Astrocyte (in vitro differentiated cells and primary cell): ENCODE measurements around the gene PKD1. TPM values are rescaled to one million over a fixed set of nuclear protein-coding genes. Genes with fewer than 3 reads are reported as not detected.

Experiments used
- DNase-seq: peaks from one replicate; pipeline ENCODE4 v3.0.0-alpha.2; 2010; ENCODE audit warnings: low read depth
- FAIRE-seq: peaks from 2 replicates; lab custom pipeline; 2011; peaks lifted over from hg19 to GRCh38; lab: Jason Lieb, UNC
- H2AFZ ChIP-seq: 2 replicates; pipeline ENCODE4 v1.6.0; 2012; ENCODE audit warnings: low read depth, low read length, inconsistent platforms
- H3K27ac ChIP-seq: 2 replicates; pipeline ENCODE4 v1.5.1; 2011; ENCODE audit warnings: low read depth, low read length, inconsistent platforms
- H3K27me3 ChIP-seq: 2 replicates; pipeline ENCODE4 v1.6.0; 2011; ENCODE audit warnings: low read length, inconsistent platforms; ENCODE audit not compliant: insufficient read depth
- H3K36me3 ChIP-seq: 2 replicates; pipeline ENCODE4 v1.5.1; 2011; ENCODE audit warnings: low read length, inconsistent platforms; ENCODE audit not compliant: insufficient read depth
- H3K4me1 ChIP-seq: 2 replicates; pipeline ENCODE4 v1.5.1; 2011; ENCODE audit warnings: low read length, inconsistent platforms; ENCODE audit not compliant: insufficient read depth
- H3K4me2 ChIP-seq: 2 replicates; pipeline ENCODE4 v1.6.0; 2012; ENCODE audit warnings: low read length, inconsistent platforms
- H3K4me3 ChIP-seq: 2 replicates; pipeline ENCODE4 v1.5.1; 2011; ENCODE audit warnings: low read depth, mild to moderate bottlenecking, low read length, inconsistent platforms; ENCODE audit not compliant: insufficient read depth
- H3K79me2 ChIP-seq: 2 replicates; pipeline ENCODE4 v1.6.0; 2012; ENCODE audit warnings: mild to moderate bottlenecking, low read length, inconsistent platforms; ENCODE audit not compliant: insufficient read depth
- H3K9ac ChIP-seq: 2 replicates; pipeline ENCODE4 v1.6.0; 2012; ENCODE audit warnings: mild to moderate bottlenecking, low read length, inconsistent platforms
- H3K9me3 ChIP-seq: 2 replicates; pipeline ENCODE4 v1.5.1; 2012; ENCODE audit warnings: low read depth, mild to moderate bottlenecking, low read length, inconsistent platforms; ENCODE audit not compliant: insufficient read depth
- H4K20me1 ChIP-seq: 2 replicates; pipeline ENCODE4 v1.6.0; 2012; ENCODE audit warnings: low read length, inconsistent platforms; ENCODE audit not compliant: insufficient read depth
- H3K27ac Mint-ChIP-seq: one replicate; pipeline ENCODE4 v1.8.0; 2021; ENCODE audit warnings: mild to moderate bottlenecking, mixed read lengths; ENCODE audit not compliant: unreplicated experiment
- H3K27me3 Mint-ChIP-seq: one replicate; pipeline ENCODE4 v1.8.0; 2021; ENCODE audit warnings: low read depth, mixed read lengths; ENCODE audit not compliant: unreplicated experiment
- H3K36me3 Mint-ChIP-seq: one replicate; pipeline ENCODE4 v1.8.0; 2021; ENCODE audit warnings: low read depth, mixed read lengths; ENCODE audit not compliant: unreplicated experiment
- H3K4me1 Mint-ChIP-seq: one replicate; pipeline ENCODE4 v1.8.0; 2021; ENCODE audit warnings: low read depth, mixed read lengths; ENCODE audit not compliant: unreplicated experiment
- H3K4me3 Mint-ChIP-seq: one replicate; pipeline ENCODE4 v1.8.0; 2021; ENCODE audit warnings: mild to moderate bottlenecking, moderate library complexity, mixed read lengths; ENCODE audit not compliant: unreplicated experiment
- H3K9me3 Mint-ChIP-seq: one replicate; pipeline ENCODE4 v1.8.0; 2021; ENCODE audit warnings: mild to moderate bottlenecking, mixed read lengths; ENCODE audit not compliant: unreplicated experiment
- EZH2 ChIP-seq: IDR thresholded peaks from 2 replicates; pipeline ENCODE4 v1.6.1; 2012; ENCODE audit warnings: mild to moderate bottlenecking, low read length, inconsistent platforms; ENCODE audit not compliant: insufficient read depth
- total RNA-seq: library from RNA; stranded (reverse); gene quantifications from 2 replicates; pipeline ENCODE4 v1.2.1, GENCODE V29; 2021
- TF ChIP-seq, protein P1 (sequence below): IDR thresholded peaks from 2 replicates; pipeline ENCODE4 v1.5.1; 2011; ENCODE audit warnings: low read depth, mild to moderate bottlenecking, inconsistent platforms, low read length, moderate library complexity; ENCODE audit not compliant: insufficient read depth

Gene PKD1
- total RNA-seq, 1 donor from 2014 or later, result 112 TPM

DNA sequence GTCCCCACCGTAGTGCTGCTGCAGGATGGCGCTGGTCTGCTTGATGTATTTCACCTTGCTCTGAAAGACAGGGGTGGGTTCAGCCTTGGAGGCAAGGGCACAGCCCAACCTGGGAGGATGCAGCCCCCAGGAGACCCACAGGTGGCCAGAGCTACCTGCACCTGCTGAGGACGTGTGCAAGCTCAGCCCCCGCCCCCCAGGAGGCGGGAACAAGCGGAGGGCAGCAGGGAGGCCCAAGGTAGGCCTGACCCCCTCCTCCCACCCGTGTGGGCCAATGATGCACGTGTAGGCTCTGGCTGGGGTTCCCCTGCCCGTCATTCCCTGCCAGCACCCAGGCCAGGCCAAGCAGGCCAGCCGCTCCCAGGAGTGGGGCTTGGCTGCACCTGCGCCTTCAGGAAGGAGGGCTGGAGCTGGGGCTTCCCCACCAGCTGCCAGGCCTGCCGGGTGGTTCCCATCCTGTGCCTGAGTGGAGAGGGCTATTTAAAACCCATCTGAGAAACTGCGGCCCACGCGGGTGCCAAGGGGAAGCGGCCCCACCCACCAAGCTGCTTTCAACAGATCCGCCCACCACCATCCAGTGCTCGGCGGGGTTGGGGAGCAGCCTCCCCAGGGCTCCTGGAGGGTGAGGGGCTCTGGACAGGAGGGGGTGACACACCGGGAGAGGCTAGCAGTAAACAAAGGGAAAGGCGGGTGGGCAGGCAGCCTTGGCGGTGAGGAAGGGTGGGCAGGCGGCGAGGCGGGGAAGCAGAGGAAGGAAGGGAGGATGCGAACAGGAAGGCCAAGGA lies 91.8 kb downstream of the PKD1 start:
- Histone ChIP-seq H4K20me1 (peaks cover 3% of the 10 kb centered on the region), H3K4me1 (peaks cover 40% of the 10 kb centered on the region), H3K4me3 (no peak overlapping the region), H3K36me3 (no peaks in the 10 kb centered on the region), H3K27ac (no peak overlapping the region), H3K9ac (no peak overlapping the region), H3K9me3 (no peaks in the 10 kb centered on the region), H3K27me3 (no peaks in the 10 kb centered on the region), H3K79me2 (peaks cover 11% of the 10 kb centered on the region), H2AFZ (no peak overlapping the region), H3K4me2 (no peak overlapping the region)
- Mint-ChIP-seq H3K36me3 (peaks cover 3% of the 10 kb centered on the region), H3K4me3 (no peak overlapping the region), H3K27ac (no peak overlapping the region), H3K27me3 (no peaks in the 10 kb centered on the region), H3K4me1 (peaks cover 8% of the 10 kb centered on the region), H3K9me3 (no peaks in the 10 kb centered on the region)
- DNase-seq (no peak), FAIRE-seq (no peak)
- TF ChIP-seq, protein P1, sequence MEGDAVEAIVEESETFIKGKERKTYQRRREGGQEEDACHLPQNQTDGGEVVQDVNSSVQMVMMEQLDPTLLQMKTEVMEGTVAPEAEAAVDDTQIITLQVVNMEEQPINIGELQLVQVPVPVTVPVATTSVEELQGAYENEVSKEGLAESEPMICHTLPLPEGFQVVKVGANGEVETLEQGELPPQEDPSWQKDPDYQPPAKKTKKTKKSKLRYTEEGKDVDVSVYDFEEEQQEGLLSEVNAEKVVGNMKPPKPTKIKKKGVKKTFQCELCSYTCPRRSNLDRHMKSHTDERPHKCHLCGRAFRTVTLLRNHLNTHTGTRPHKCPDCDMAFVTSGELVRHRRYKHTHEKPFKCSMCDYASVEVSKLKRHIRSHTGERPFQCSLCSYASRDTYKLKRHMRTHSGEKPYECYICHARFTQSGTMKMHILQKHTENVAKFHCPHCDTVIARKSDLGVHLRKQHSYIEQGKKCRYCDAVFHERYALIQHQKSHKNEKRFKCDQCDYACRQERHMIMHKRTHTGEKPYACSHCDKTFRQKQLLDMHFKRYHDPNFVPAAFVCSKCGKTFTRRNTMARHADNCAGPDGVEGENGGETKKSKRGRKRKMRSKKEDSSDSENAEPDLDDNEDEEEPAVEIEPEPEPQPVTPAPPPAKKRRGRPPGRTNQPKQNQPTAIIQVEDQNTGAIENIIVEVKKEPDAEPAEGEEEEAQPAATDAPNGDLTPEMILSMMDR, result no peak
- no peak for TF ChIP-seq EZH2

DNA sequence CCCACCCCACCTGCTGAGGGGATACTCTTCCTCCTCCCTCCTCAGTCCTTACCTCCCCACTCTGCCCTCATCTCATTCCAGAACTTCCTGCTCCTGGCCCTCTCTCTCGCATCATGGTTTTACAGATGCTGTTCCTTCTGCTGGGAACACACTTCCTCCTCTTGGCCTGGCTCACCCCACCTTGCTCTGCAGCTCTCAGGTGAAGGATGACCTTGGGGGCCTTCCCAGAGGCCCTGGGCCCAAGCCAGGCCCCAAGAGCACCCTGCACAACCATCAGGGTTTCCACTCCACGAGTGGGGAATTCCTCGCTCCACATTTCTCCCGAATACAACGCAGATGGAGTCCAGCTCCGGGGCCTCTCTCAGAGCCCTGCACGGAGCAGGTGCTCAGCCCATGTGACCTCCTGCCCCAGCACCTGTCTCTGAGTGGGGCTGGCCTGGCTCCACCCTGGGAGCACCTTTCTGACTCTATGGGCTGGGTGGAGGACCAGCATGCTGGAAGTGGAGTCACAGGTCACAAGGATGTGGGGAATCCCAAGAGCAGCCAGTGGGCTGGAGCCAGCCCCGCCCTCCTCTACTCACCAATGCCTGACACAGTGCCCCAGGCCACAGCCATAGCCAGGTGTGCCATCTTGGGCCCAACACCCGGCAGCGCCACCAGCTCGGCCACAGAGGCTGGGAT lies 92.6 kb downstream of the PKD1 start:
- Histone ChIP-seq H3K27ac (no peak overlapping the region), H3K4me1 (peaks cover 41% of the 10 kb centered on the region), H3K9me3 (no peaks in the 10 kb centered on the region), H3K79me2 (peaks cover 4% of the 10 kb centered on the region), H3K27me3 (no peaks in the 10 kb centered on the region), H3K4me3 (no peak overlapping the region), H2AFZ (no peak overlapping the region), H3K4me2 (no peak overlapping the region), H3K36me3 (no peaks in the 10 kb centered on the region), H4K20me1 (no peaks in the 10 kb centered on the region), H3K9ac (no peak overlapping the region)
- Mint-ChIP-seq H3K27ac (no peak overlapping the region), H3K4me1 (peaks cover 4% of the 10 kb centered on the region), H3K4me3 (no peak overlapping the region), H3K9me3 (no peaks in the 10 kb centered on the region), H3K27me3 (no peaks in the 10 kb centered on the region), H3K36me3 (peaks cover 3% of the 10 kb centered on the region)
- TF ChIP-seq, protein P1, result no peak
- TF ChIP-seq EZH2, result no peak
- FAIRE-seq, result no peak
- DNase-seq, result no peak
